GM12801 (cell line): ENCODE results near the gene MTG2.

Source experiments
- TF ChIP-seq, protein P1 (sequence below): IDR thresholded peaks from one replicate; pipeline ENCODE4 v1.5.1; 2011; ENCODE audit warnings: control low read depth; ENCODE audit not compliant: insufficient read length; ENCODE audit errors: extremely low read depth

Gene MTG2

DNA sequence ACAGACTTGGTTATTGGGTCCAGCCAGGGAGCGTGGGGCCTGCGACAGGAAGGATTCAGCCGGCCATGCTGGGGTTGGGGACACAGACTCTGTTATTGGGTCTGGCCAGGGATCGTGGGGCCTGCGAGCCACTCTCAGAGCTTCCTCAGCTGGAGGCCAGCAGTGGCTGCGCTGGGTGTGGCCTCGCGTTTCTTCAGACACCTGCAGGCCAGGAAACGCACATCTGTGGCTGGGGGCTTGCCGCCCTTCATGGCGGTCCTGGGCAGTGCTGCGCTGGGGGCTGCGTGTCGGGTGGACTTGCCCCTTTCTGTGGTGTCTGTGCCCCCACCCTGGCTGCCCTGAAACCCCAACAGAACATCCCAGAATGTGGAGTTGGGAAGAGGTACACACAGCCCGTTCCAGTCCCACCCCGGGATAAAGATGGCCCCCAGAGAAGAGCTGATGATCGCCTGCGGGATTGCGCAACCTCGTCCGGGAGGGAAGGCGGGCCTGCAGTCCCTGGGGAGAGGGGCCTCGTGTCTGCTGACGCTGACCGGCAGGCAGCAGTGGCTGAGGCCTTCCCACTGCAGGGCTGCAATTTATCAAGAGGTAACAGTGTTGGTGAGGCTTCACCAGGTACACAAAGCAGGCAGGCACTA lies 16.9 kb upstream of the MTG2 start:
- TF ChIP-seq, protein P1, sequence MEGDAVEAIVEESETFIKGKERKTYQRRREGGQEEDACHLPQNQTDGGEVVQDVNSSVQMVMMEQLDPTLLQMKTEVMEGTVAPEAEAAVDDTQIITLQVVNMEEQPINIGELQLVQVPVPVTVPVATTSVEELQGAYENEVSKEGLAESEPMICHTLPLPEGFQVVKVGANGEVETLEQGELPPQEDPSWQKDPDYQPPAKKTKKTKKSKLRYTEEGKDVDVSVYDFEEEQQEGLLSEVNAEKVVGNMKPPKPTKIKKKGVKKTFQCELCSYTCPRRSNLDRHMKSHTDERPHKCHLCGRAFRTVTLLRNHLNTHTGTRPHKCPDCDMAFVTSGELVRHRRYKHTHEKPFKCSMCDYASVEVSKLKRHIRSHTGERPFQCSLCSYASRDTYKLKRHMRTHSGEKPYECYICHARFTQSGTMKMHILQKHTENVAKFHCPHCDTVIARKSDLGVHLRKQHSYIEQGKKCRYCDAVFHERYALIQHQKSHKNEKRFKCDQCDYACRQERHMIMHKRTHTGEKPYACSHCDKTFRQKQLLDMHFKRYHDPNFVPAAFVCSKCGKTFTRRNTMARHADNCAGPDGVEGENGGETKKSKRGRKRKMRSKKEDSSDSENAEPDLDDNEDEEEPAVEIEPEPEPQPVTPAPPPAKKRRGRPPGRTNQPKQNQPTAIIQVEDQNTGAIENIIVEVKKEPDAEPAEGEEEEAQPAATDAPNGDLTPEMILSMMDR = no peak

DNA sequence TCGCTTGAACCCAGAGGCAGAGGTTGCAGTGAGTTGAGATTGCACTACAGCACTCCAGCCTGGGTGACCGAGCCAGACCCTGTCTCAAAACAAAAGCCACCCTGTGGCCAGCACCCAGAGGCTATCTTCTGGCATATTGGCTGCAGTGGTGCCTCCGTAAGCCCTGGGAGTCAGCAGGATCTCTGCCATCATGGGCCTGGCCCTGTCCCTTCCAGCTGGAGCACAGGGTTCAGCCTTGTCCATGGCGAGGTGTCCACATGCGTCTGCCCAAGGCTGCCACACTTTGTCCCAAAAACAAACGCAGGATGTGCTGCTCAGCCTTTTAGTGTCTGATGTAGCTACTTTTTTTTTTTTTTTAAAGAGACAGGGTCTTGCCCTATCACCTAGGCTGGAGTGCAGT lies 15.4 kb upstream of the MTG2 start:
- TF ChIP-seq, protein P1 = no peak

DNA sequence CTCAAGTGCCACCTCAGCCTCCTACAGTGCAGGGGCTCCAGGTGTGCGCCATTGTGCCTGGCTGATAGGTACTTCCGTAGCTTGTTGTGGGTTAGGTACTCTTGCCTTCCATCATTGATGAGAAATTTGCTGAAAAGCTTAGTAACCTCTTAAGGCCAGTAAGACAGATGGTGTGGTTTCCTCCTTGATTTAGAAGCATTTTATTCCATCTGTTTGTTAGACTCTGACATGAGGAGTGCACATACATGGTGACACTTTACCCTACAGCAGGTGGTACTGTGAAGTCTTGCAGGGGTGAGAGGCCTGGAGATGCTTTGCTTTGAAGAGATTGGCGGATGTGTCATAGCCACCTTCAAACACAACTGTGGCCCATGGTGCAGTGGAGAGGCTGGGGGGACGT lies 14.8 kb upstream of the MTG2 start:
- TF ChIP-seq, protein P1 = no peak

DNA sequence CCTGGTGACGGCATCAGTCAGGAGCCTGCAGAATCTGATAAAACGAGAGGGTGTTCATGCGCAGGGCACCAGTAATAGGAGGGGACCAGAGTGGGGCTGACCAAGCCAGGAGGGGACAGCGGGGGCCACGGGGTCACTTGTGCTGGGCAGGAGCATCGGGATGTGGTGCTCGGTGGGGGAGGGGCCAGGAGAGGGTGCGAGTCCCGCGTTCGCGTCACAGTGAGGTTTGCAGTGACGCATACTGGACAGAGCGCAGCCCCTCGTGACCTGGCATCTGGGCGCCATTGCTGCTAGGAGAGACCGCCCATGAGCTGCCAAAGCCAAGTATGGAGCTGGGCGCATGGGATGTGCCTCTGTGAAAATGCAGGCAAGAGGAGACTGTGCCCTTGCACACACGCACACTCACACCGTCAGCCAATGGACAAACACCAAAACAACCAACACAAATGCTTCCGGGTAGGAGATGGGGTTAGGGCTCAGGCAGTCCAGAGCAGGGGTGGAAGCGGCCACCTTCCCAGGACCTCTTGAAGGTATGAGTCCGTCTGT lies 13.9 kb upstream of the MTG2 start:
- TF ChIP-seq, protein P1 = no peak

DNA sequence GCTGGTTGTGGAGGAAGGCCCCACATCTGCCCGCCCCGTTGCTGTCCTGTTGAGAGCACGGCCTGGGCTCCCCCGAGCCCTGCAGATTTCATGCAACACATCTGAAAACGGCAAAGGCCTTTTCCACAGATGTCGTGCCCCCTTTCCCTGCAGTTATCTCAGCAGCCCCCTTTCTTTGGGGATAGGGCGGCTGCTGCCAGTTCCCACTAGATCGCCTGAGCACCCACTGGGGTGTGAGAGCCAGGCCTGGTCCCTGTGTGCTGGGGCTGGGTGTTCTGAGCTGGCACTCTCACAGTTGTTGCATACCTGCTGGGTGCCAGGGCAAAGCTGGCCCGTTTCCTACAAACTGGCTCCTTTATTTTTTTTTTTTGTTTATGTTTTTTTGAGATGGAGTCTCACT lies 12.3 kb upstream of the MTG2 start:
- TF ChIP-seq, protein P1 = no peak

DNA sequence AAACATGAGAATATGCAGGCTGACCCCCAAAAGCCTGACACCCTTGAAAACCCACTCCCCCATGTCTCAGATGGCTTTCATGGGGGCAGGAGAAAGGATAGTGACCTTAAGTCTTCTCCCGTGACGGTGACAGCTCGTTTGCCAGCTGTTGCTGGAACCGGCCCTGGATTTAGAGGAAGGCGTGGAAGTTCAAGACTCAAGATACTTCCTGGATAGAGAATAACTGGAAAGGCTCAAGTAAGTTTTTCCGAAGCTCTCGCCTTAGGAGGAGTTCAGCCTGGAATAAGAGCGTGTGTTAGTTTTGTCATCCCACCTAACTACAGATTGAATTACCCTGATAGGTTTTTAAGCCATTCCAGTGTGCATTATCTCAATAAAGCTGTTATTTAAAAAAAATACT lies 11.6 kb upstream of the MTG2 start:
- TF ChIP-seq, protein P1 = no peak

DNA sequence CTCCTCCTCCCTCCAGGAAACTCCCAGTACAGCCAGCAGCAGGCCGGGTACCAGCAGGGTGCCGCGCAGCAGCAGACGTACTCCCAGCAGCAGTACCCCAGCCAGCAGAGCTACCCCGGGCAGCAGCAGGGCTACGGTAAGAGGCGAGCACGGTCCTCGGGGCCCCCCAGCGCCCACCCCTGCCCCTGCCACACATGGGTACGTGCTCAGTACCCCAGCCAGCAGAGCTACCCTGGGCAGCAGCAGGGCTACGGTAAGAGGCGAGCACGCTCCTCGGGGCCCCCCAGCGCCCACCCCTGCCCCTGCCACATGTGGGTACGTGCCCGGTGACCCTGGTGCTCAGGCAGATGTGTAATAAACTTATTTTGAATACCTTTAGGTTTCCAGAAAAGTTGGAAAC lies 10.2 kb upstream of the MTG2 start:
- TF ChIP-seq, protein P1 = no peak
